ENCODE data around the gene RNGTT. TPM values are rescaled to one million over a fixed set of nuclear protein-coding genes. Genes with fewer than 3 reads are reported as not detected.

The RNGTT gene
- total RNA-seq, 1 experiment from 2014 or later, result 15.7 TPM

DNA sequence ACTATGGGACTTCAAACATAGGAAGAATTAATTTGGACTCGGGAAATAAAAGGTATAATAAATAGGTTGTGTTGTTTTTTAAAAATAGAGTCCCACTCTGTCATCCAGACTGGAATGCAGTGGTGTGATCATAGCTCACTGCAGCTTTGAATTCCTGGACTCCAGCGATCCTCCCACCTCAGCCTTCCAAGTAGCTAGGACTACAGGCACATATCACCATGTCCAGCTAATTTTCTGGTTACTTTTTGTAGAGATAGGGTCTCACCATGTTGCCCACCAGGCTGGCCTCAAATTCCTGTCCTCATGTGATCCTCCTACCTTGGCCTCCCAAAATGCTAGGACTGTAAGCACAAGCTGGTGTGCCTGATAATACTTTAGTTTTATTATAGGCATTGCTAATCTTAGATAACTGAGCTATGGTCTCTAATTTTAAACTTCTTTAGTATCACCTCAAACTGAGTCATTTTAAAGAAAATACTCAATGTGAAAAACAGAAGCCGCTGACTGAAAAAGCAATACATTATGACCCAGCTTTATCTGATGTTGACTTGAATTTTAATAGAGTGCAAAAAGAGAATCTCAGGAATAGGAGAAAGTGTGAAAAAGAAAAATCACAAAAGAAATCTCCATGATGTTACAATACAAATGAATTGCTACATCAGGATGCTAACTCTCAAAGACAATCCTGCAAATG, 251.0 kb downstream of the RNGTT start:
- Histone ChIP-seq H3K27me3 (ENCODE audit: low read length) (no peaks in the 10 kb centered on the region), H3K9ac (ENCODE audit: low read length) (no peak overlapping the region), H3K79me2 (ENCODE audit: low read length) (no peaks in the 10 kb centered on the region), H4K20me1 (ENCODE audit: low read length) (no peaks in the 10 kb centered on the region), H3K9me3 (ENCODE audit: low read length) (no peaks in the 10 kb centered on the region), H3F3A (ENCODE audit: low read length, unreplicated experiment) (no peaks in the 10 kb centered on the region), H3K4me3 (ENCODE audit: low read length) (no peak overlapping the region), H3K9me2 (replicated peaks; ENCODE audit: low read length) (no peaks in the 10 kb centered on the region), H3K27ac (ENCODE audit: low read length) (no peak overlapping the region), H3K36me3 (ENCODE audit: low read depth, low read length) (no peaks in the 10 kb centered on the region), H2AFZ (ENCODE audit: low read length) (no peak overlapping the region), H3K4me1 (ENCODE audit: insufficient read depth, low read length) (no peaks in the 10 kb centered on the region), H3K4me2 (ENCODE audit: low read length) (no peak overlapping the region)
- intact Hi-C loops (cut with micrococcal nuclease), result no loop called here
- no TSS peak for BruUV-seq (replicated peaks)
- ATAC-seq (no peak), DNase-seq (no peak)
- ChIA-PET CTCF (no interaction called here), POLR2A (ENCODE audit: unreplicated experiment) (no interaction called here)
- TF ChIP-seq, protein P1, sequence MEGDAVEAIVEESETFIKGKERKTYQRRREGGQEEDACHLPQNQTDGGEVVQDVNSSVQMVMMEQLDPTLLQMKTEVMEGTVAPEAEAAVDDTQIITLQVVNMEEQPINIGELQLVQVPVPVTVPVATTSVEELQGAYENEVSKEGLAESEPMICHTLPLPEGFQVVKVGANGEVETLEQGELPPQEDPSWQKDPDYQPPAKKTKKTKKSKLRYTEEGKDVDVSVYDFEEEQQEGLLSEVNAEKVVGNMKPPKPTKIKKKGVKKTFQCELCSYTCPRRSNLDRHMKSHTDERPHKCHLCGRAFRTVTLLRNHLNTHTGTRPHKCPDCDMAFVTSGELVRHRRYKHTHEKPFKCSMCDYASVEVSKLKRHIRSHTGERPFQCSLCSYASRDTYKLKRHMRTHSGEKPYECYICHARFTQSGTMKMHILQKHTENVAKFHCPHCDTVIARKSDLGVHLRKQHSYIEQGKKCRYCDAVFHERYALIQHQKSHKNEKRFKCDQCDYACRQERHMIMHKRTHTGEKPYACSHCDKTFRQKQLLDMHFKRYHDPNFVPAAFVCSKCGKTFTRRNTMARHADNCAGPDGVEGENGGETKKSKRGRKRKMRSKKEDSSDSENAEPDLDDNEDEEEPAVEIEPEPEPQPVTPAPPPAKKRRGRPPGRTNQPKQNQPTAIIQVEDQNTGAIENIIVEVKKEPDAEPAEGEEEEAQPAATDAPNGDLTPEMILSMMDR (conservative IDR thresholded peaks at IDR 0.05; ENCODE audit: low read depth, low read length), result no peak
- TF ChIP-seq EZH2 (IDR thresholded peaks at IDR 0.05; ENCODE audit: low read length, unreplicated experiment) (no peak), EZH2phosphoT487 (IDR thresholded peaks at IDR 0.05; ENCODE audit: borderline replicate concordance, low read length) (no peak)

DNA sequence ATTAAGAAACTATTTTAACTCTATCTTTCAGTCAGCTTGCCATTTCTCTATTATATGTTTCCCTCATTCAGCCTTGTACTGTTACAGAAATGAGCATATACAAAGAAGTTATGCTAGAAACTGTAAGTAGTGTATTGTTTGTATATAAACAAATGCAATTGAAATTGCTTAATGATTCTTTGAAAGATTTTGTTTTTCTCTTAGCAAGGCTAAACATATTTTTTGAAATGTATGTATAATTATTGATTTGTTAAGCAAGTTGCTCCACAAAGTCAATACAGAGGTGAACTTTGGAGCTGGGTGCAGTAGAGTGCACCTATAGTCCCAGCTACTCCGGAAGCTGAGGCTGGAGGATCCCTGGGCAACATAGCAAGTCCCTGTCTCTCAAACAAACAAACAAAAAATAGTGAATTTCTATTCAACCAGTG, 253.6 kb downstream of the RNGTT start:
- Histone ChIP-seq H3K79me2 (ENCODE audit: low read length) (no peaks in the 10 kb centered on the region), H3K4me1 (ENCODE audit: insufficient read depth, low read length) (no peaks in the 10 kb centered on the region), H3K36me3 (ENCODE audit: low read depth, low read length) (no peaks in the 10 kb centered on the region), H3K9me3 (ENCODE audit: low read length) (no peaks in the 10 kb centered on the region), H3F3A (ENCODE audit: low read length, unreplicated experiment) (no peaks in the 10 kb centered on the region), H3K9ac (ENCODE audit: low read length) (no peak overlapping the region), H3K4me3 (ENCODE audit: low read length) (no peak overlapping the region), H3K27me3 (ENCODE audit: low read length) (no peaks in the 10 kb centered on the region), H2AFZ (ENCODE audit: low read length) (no peak overlapping the region), H4K20me1 (ENCODE audit: low read length) (no peaks in the 10 kb centered on the region), H3K4me2 (ENCODE audit: low read length) (no peak overlapping the region), H3K27ac (ENCODE audit: low read length) (no peak overlapping the region), H3K9me2 (replicated peaks; ENCODE audit: low read length) (no peaks in the 10 kb centered on the region)
- intact Hi-C loops (cut with micrococcal nuclease), result no loop called here
- no peak for ATAC-seq
- no peak for DNase-seq
- ChIA-PET CTCF (no interaction called here), POLR2A (ENCODE audit: unreplicated experiment) (no interaction called here)
- BruUV-seq (replicated peaks), result no TSS peak
- no peak for TF ChIP-seq EZH2 (IDR thresholded peaks at IDR 0.05; ENCODE audit: low read length, unreplicated experiment)
- TF ChIP-seq EZH2phosphoT487 (IDR thresholded peaks at IDR 0.05; ENCODE audit: borderline replicate concordance, low read length), result no peak
- TF ChIP-seq, protein P1 (conservative IDR thresholded peaks at IDR 0.05; ENCODE audit: low read depth, low read length), result no peak

DNA sequence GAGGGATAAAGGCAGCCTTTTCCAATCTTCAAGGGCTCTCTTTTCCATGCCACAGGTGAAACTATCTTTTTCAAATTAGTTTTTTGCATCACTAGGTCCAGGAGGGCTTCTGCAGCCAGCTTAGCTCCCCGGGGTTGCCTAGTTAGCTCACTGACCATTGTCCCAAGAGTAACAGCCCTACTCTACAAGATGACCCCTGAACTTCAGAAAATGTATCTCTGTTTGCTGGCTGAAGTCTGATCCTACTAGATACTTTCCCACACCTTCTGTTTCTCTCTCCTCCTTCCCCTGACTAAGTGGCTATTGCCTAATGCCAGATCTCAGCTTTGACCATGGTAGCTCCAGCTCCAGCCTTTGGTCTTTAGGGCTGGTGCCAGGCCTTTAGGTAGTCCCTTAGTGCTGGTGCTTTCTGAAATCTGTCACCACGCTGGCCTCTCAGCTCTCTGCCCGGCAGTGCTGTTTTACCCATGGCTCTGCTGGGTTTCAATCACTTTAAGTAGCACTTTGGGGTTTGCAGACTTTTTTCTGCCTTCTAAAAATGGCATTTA, 255.1 kb downstream of the RNGTT start:
- Histone ChIP-seq H3K4me1 (ENCODE audit: insufficient read depth, low read length) (no peaks in the 10 kb centered on the region), H3K27ac (ENCODE audit: low read length) (no peak overlapping the region), H3K4me3 (ENCODE audit: low read length) (no peak overlapping the region), H3K9me3 (ENCODE audit: low read length) (no peaks in the 10 kb centered on the region), H4K20me1 (ENCODE audit: low read length) (no peaks in the 10 kb centered on the region), H3K27me3 (ENCODE audit: low read length) (no peaks in the 10 kb centered on the region), H3K9ac (ENCODE audit: low read length) (no peak overlapping the region), H3K4me2 (ENCODE audit: low read length) (no peak overlapping the region), H2AFZ (ENCODE audit: low read length) (no peak overlapping the region), H3K9me2 (replicated peaks; ENCODE audit: low read length) (no peaks in the 10 kb centered on the region), H3K79me2 (ENCODE audit: low read length) (no peaks in the 10 kb centered on the region), H3K36me3 (ENCODE audit: low read depth, low read length) (no peaks in the 10 kb centered on the region), H3F3A (ENCODE audit: low read length, unreplicated experiment) (no peaks in the 10 kb centered on the region)
- no peak for ATAC-seq
- CTCF ChIA-PET, result no interaction called here
- intact Hi-C loops (cut with micrococcal nuclease), result no loop called here
- no TSS peak for BruUV-seq (replicated peaks)
- TF ChIP-seq EZH2phosphoT487 (IDR thresholded peaks at IDR 0.05; ENCODE audit: borderline replicate concordance, low read length) (no peak), EZH2 (IDR thresholded peaks at IDR 0.05; ENCODE audit: low read length, unreplicated experiment) (no peak)
- TF ChIP-seq, protein P1 (conservative IDR thresholded peaks at IDR 0.05; ENCODE audit: low read depth, low read length), result no peak
- POLR2A ChIA-PET (ENCODE audit: unreplicated experiment), result no interaction called here
- no peak for DNase-seq

All from PC-3 (cell line).